Activated CD8-positive, alpha-beta memory T cell treated with anti-CD3 and anti-CD28 coated beads, Interleukin-2, amount 50 U/mL, for 1 hour (primary cell): ENCODE measurements around the gene SEC14L2.
A peak's percentile ranks its signal among the peaks of the same experiment; 100 is the strongest.
"Not testable (repeated sequence)": the region's sequence is repeated elsewhere in the genome, so short reads cannot be mapped to it uniquely, and the experiment has no call there.

ENCODE experiments used
- DNase-seq: peaks from one replicate; pipeline ENCODE4 v3.0.0-alpha.2; 2020; ENCODE audit errors: extremely low read depth

The SEC14L2 gene

GRCh38 chr22:30375312-30375849 is 21.4 kb upstream of the SEC14L2 start:
- DNase-seq: no peak

DNA sequence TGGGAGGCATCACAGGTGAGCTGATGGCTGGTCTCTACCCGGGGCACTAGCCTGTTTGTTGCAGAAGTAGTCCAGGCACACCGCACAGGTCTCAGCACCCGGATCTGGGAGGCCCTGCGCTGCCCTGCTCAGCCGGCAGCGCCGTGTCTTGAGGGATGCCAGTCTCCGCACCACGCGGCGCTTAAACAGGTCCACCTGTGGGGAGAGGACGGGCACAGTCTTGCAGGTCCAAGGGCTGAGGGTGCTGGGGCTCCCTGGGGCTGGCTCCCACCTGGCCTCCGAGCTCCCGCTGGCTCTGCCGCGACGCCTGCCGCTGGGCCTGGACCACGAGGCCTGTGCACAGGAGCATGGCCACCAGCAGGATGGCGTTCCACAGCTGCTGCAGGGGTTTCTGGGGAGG is 16.8 kb upstream of the SEC14L2 start:
- no peak for DNase-seq

DNA sequence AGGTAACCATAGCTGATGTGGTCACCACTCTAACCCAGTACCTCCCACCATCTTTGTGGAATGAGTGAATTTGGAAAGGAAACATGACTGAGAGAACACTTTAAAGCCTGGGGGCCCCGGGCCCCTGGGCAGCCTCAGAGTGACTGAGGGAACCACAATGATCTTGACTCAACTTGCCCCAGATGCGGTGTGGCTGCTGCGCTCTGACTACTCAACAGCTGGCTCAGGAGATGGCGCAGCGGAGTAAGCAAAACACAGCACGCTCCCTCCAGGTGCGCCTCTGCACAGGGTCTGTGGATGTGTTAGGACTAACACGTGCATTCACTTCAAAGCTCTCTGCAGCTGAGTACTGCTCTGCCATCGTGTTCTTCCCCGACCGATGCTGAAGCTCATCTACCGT is 15.6 kb upstream of the SEC14L2 start:
- DNase-seq: no peak

DNA sequence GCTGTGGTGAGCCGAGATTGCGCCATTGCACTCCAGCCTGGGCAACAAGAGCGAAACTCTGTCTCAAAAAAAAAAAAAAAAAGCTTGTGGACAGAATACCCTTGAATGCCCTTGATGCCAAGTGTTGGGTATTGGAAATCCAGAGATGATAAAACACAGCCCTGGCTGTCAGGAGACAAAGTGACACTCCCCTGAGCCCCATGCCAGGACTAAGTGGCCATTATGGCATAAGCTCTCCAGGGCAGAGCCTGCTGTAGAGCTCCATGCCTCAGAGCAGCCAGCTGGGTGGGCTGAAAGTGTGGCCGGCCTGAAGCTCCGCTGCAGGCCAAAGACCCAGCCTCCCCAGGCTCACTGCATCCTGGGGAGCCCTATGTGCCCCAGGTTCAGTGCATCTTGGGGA is 14.5 kb upstream of the SEC14L2 start:
- no peak for DNase-seq

GRCh38 chr22:30383061-30383460 is 13.8 kb upstream of the SEC14L2 start:
- no peak for DNase-seq

DNA sequence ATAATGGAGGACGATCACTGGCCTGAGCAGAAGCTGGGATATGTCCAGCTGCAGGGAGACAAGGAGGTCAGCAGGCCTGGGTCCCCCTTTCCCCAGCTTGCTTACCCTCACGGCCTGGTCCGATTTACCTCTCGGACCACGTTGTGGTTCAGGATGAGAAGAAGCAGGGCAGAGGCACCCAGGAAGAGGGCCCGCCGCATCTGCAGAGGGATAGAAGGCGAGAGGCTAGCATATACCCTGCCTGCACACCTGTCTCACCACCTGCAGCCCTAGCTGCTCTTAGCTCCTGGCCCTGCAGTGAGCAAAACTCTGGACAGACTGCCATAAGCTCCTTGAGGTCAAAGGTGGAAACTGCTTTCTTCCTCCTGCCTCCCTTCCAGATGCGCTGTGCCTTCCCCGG is 10.9 kb upstream of the SEC14L2 start:
- DNase-seq: no peak

DNA sequence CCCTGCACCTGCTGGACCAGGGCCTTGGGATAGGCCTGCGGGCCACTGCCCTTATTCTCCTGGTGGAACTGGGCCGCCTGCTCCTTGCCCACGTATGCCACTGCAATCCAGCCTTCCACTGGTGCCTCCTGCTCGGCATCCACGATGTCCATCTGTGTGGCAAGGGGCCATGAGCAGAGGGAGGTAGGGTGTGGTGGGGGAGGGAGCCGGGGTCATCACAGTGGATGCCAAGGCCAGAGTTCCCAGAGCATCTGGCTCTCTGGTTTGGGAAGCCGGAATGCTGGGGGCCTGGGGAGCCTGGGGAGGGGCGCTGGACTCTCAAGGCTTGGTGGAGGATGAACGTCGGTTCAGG is 10.2 kb upstream of the SEC14L2 start:
- DNase-seq: no peak

- peak; percentile 39 for DNase-seq
Observed at GRCh38 chr22:30386960-30387827, 9.6 kb upstream of the SEC14L2 start, which contains the start of gene RNF215. RNF215 (minus strand) TSS chr22:30387411; CDS start chr22:30387313, 98 bp downstream.

DNA sequence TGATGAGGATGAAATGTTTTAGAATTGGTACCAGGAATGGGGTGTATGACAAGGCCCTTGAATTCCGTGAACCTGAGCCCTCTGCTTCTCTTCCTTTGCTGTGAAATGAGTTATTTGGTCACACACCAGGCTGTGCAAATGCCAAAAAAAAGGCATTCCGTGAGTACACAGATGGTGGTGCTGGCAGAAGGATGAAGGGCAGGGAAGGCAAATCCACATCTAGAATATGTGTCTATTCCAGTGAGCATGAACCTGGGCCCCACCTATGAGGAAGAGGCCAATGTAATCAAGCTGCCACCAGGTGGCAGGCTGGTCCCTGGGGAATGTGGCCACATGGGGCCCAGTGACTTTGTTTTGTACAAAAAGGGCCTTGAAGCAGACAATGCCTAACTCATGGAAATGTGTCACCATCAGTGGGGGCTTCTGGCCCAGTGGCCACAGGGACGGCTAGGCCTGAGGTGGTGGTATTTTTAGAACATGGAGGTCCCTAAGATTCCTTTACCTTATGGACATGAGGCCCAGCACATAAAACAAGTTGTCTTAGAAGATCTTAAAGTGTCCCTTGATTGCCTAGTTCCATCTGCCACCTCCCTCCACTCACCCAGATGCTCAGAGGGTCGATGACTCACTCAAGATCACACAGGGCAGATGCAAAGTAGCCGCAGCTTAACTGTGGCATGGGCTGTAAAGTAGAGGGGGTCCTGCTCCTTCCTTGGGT is 5.7 kb upstream of the SEC14L2 start:
- peak; percentile 62 for DNase-seq

- no peak for DNase-seq
Observed at GRCh38 chr22:30392661-30393321, 4.0 kb upstream of the SEC14L2 start.

GRCh38 chr22:30393322-30393680 is 3.5 kb upstream of the SEC14L2 start:
- DNase-seq: no peak

- DNase-seq: no peak
Observed at GRCh38 chr22:30393885-30394284, 2.9 kb upstream of the SEC14L2 start.

DNA sequence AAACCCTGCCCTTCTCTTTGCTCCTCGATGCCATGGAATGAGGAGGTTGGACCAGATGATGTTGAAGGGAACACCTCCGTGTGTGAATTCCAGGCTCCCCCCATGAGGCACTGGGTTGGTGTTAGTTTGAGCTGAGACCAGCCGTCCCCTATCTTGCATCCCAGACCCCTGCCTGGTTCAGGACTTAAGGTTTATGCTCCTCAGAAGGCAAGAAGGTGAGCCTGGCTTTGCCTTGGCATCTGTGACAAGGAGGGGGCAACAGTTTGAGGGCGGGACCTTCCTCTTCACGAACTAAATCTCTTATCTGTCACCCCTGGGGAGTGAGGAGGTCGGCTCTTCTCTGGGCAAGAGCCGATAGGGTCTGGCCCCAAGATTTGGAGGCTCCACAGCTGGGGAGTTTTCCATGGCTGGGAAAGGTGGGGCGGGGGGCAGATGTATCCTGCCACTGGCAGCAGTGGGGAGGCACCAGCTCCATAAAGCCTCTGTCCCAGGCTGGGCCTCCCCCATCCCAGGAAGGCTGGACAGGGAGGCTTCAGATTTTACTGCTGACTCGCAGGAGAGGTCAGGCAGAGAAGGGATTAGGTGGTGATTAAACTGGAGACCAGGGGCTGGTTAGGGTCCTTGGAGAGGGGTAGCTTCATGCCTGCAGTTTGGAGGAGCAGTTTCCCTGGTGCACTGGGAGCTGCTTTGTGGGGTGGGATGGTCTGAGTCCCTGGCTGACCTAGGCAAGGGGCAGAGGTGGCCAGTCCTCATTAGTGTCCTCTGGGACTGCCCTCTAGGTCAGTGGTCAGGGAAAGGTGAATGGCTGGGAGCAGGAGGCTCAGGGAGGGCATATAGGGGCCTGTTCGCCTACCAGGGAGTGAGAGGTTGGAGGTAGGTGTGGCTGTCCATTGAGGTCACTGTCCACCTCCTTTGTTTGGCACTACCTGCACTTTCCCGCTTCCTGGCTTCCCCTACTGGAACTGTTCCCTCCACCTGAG is 1.1 kb downstream of the SEC14L2 start:
- no peak for DNase-seq

DNA sequence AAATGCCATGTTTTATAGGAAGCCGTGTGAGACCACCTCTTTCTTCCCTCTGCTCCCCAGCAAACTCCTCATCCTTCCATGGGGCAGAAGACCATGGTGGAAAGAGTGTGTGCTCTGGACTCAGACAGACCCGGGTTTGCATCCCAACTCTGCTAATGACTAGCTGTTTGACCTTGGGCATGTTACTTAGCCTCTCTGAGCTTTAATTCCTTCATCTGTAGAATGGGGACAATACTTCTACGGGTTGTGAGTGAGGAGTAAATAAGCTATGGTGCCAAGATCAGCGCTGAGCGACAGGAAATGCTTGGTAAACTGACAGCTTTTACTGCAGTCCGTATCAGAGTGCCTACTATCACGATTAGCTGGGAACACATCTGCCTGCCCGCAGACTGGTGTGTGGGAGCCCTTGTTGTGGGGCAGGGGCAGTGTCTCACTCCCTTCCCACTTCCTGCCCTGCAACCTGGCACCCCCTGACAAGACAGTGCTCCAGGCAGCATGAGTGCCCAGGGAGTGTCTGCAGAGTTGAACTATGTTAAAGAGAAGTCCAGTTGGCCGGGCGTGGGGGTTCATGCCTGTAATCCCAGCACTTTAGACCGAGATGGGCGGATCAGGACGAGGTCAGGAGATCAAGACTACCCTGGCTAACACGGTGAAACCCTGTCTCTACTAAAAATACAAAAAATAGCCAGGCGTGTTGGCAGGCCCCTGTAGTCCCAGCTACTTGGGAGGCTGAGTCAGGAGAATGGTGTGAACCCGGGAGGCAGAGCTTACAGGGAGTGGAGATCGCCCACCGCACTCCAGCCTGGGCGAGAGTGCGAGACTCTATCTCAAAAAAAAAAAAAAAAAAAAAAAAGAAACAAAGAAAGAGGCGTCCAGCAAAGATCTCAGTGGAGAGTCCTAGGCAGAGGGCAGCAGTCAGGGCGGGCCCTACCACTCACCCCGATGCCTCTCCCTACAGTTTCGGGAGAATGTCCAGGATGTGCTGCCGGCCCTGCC is 2.2 kb downstream of the SEC14L2 start:
- DNase-seq: no peak

DNA sequence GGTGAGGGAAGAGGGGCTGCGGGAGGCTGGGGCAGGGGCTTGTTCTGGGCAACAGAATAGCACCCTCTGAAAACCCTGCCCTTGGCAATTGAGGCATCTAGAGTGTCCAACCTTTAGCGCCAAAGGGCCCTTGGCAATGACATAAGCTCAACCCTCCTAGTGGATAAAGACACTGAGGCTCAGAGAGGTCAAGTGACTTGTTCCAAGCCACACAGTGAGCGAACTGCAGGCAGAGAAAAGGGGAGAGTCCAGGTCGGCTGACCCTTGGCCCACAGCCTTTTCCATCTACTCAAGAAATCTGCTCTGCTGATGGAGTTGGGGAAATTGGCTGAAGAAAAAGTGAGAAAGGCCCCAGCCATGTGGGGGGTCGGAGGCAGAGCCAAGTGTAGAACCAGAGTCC is 2.9 kb downstream of the SEC14L2 start:
- no peak for DNase-seq

- DNase-seq: no peak
Observed at GRCh38 chr22:30400159-30400558, 3.3 kb downstream of the SEC14L2 start.

GRCh38 chr22:30401024-30401423 is 4.2 kb downstream of the SEC14L2 start:
- not testable (repeated sequence) for DNase-seq

- DNase-seq: no peak
Observed at GRCh38 chr22:30402028-30402765, 5.4 kb downstream of the SEC14L2 start.

DNA sequence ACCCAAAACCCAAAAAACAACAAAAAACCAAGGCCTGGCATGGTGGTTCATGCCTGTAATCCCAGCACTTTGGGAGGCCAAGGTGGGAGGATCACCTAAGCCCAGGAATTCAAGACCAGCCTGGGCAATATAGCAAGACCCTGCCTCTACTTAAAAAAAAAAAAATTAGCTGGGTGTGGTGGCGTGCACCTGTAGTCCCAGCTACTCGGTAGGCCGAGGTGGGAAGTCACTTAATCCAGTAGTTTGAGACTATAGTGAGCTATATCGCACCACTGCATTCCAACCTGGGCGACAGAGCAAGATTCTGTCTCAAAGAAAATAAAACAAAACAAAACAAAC is 5.9 kb downstream of the SEC14L2 start:
- not testable (repeated sequence) for DNase-seq
